RCC 7860 (cell line): ENCODE results near the gene GNG2.
A peak's percentile ranks its signal among the peaks of the same experiment; 100 is the strongest.

Experiments
- DNase-seq: peaks from one replicate; pipeline ENCODE4 v3.0.0-alpha.2; 2015; ENCODE audit warnings: low spot score
- FAIRE-seq: peaks from 2 replicates; lab custom pipeline; 2012; peaks lifted over from hg19 to GRCh38; lab: Jason Lieb, UNC

The GNG2 gene

DNA sequence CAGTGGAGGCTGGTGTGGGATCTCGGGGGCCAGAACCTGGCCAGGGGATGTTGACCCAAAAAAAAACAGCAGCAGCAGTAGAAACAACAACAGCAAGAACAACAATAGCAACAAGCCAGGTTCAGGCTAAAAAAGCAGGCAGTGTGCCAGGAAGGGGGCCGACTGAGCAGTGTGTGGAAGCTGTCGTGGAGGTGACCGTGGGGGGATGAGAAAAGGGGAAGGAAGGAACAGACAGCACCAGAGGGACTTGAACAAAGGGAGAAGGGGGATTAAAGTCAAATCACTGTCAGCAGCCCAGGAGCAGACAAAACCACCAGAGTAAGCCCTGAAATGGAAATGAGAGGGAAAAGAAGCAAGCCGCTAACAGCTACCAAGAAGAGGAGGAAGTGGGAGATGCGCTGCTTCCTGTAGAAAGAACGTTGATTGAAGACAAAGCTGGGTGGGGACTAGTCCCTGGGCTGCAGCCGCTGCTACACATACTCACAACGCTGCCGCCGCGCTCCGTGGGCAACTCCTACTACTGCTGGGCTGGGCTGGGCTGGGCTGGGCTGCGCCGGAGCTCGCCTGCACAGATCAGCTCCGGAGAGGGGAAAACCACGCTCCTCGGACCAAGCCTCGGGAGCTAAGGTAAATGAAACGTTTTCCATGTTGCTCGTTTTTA is at the start of gene GNG2:
Gene GNG2, plus strand, starts transcription at position 449 of the 661 bp plus-strand sequence. CDS start 90,067 bp downstream, outside the sequence.
- FAIRE-seq, result no peak
- peak; percentile 13 for DNase-seq

DNA sequence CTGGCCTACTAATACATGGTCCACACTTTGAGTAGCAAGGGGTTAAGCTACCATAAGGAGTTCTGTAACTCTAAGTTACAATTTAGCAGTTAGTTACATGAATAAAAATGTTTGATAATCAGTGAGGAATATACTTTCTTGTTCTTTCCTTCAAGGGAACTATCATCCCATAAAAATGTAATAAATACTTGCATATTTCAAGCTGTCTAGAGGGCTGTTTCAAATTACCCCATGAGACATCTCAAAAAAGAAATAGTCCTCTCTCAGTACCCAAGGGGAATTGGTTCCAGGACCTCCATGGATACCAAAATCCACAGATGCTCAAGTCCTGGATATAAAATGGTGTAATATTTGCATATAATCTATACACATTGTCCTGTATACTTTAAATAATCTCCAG is 48.7 kb upstream of the GNG2 start:
- no peak for DNase-seq
- no peak for FAIRE-seq

DNA sequence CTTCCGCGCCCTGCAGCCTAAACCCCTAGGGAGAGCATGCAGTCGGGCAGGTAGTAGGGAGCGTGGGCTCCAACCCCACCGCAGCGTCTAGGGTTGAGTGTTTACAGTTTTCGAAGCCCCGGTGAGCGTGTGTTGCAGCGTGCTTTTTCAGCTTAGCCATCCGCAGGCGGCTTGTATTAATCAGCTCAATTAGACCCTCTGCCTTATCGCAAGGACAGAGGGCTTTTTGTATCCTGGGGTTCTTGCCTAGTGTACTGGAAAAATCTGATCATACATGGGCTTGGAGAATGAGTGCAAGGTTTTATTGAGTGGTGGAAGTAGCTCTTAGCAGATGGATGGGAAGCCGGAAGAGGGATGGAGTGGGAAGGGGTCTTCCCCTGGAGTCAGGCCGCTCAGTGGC is 44.4 kb upstream of the GNG2 start:
- FAIRE-seq, result no peak
- DNase-seq, result no peak

DNA sequence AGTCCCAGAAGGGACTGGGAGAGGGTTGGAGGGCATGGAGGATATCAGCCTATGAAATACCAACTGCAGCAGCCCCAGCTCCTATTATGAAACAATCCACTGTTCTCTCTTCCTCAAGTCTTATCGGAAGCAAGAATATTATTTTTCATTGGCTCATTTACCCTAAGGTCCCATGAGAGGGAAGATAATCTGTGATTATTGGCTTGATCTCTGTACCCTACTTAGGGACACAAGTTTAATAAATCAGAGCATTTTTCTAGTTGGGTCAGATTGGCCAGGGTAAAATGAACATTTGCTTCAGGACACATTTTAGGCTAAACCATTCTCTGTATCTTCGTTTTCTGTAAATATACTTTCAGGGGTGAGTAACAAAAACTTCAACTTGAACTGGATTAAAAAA is 43.1 kb upstream of the GNG2 start:
- FAIRE-seq, result no peak

DNA sequence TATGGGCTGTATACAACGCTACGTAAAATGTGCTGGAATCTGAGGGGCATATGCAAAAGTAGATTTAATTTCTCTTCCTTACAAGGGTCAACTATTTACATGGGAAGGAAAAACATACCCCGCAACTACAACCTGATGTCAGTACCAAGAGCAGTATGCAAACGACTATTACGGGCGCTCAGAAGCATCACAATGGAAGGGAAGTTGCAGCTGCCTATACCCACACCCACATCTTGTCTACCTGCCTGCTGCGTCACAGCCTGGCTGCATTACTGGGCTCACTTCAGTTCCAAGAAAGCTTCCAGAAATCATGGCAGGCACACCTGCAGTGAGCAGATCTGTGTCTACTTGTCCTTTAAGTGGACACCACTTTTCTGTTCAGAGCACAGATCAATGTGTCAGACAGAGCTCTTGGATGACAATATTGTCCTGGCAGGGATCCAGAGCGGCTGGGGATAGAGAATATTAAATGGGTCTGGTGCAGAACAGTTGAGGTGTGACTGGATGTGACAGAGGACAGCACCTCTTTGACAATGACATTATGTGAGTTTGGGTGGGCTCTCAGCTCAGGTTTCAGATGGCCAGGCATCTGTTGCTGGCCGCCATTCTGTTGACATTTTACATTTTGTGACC is 41.5 kb upstream of the GNG2 start:
- DNase-seq, result no peak
- no peak for FAIRE-seq

More for the DNA sequence above, 43.1 kb upstream of the GNG2 start:
- DNase-seq, result no peak

DNA sequence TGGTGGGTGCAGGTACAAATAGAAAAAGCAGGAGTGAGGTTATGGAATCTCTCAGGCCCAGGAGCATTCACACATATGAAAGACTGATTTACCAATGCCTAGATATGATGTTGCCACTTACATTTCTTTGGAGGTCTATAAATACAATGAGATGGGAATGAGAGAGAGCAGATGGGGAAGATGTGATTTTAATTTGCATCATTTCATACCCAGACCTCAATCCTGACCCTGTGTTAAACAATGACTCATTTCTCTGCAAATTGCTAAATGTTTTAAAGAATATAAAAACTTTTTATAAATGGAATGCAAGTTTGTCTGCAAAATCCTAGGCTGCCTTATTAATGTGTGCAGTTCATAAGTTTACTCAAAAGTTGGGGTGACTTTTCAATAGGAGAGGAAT is 38.6 kb upstream of the GNG2 start:
- FAIRE-seq (no peak), DNase-seq (no peak)

DNA sequence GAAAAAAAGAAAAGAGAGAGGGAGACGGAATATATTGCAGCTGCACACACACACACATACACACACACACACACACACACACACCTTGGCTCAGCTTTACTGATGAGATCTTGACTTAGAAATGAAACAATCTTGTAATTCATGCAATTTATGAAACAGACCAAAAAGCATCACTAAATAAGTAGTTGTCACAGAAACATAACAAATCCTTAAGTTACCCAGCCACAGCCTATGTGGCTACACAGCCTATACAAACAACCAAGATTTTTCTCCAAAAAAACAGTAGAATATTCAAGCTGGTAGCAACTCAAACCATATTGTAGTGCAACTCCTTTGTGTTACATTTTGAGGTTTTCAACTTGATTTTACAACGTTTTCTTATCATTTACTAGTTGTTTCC is 37.9 kb upstream of the GNG2 start:
- DNase-seq, result no peak
- no peak for FAIRE-seq

DNA sequence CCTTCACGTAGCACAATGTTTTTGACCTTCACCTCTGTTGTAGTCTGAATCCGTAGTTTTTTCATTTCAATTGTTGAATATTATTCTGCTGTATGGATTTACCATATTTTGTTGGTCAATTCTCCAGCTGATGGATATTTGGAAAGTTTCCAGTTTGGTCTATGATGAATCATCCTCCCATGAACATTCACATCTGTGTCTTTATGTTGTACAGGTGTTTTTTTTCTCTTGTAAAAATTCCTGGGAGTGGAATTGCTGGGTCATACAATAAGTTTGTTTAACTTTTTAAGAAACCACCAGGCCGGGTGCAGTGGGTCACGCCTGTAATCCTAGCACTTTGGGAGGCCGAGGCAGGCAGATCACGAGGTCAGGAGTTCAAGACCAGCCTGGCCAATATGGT is 36.7 kb upstream of the GNG2 start:
- FAIRE-seq, result no peak
- DNase-seq, result no peak

DNA sequence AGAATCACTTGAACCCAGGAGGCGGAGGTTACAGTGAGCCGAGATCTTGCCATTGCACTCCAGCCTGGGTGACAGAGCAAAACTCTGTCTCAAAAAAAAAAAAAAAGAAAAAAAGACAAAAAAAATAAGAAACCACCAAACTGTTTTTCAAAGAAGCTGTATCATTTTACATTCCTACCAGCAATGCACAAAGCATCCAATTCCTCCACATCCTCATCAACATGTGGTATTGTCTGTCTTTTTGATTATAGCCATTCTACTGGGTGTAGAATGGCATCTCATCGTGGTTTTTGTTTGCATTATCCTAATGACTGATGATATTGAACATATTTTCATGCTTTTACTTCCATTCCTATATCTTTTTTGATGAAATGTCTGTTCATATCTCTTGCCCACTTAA is 36.2 kb upstream of the GNG2 start:
- DNase-seq, result no peak
- FAIRE-seq, result no peak

DNA sequence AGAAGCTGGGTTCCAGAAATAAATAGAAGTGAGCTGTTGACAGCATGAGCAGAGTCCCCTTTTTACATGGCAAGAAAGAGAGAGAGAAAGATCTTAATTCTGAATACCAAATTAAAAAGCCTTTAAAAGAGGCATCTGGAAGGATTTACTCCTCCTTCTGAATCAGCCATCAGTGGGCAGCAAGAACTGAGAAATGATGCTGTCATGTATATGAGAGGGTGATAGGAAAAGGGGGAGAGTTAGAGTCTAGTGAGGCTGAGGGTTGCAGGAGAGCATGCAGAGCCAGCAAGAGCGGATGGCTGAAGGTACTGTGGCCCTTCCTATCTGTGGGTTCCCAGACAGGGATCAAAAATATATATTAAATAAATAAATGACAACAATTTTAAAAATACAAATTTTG is 34.5 kb upstream of the GNG2 start:
- DNase-seq, result no peak
- FAIRE-seq, result no peak

DNA sequence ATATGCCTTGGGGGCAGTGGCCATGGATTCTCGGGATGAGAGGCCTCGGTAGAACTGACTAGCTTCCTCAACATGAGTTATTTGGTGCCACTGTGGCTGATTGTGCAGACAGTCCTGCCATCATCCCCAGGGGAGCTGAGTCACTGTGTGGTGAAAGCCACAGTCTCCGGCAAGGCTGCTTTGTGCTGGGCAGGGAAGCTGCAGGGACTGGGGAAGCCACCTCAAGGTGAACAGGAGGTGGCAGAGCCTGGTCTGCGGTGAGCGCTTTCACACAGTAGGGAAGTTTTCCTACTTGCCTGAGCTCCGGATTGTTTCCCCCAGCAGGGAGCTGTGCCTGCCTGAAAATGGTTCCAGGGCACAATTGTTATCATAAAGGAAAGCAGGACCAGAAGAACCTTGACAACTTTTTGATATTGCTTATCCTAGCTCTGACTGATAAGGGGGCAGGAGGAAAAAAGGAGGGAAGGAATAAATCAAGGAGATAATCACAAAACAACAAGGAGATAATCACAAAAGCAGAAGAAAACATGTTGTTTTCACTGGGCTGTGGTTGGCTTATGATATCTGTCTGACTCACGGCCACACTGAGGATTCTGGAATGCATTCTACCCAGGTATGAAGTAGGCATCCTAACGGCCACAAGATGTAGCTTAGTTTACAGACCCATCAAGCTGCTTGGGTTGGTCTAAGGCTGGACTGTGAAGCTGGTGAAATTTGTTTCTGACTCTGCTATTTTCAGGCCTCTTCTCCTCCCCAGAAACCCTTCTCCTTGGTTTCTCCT is 32.2 kb upstream of the GNG2 start:
- FAIRE-seq (peak; percentile 89), DNase-seq (peak; percentile 87)

DNA sequence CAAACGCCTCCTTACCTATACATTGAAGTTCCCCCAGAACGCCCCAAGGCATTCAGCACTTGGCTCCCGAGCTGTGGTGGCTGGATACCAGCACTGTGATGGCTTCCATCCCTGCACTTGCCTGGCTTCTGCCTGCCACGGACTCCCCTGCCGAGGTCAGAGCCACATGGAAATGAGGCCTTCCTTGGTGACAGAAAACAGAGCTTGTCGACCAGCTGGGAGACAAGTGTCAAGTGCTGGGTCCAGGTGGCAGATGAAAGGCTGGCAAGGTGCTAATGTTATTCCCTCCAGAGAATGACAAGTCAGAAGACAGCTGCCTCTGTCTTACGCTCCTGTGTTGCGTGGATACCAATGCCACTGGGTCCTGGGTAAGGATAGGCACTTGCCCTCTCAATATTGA is 26.2 kb upstream of the GNG2 start:
- FAIRE-seq (no peak), DNase-seq (no peak)

DNA sequence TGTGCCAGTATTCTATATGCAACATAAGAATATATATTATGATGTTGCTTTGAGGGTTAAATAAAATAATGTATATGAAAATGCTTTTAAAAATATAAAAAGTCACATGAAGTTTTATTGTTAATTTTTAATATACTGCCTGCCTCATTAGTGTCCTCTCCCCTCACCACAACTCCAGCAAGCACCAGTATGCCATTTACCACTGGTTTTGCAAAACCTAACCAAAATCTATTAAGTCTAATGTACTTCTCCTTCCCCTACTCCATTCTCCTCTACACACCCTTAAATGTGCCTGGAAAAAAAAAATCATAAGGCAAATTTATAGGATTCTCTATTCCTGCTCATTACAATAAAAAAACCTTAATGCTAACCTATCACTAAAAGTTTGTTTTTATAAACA is 24.0 kb upstream of the GNG2 start:
- FAIRE-seq (no peak), DNase-seq (no peak)

DNA sequence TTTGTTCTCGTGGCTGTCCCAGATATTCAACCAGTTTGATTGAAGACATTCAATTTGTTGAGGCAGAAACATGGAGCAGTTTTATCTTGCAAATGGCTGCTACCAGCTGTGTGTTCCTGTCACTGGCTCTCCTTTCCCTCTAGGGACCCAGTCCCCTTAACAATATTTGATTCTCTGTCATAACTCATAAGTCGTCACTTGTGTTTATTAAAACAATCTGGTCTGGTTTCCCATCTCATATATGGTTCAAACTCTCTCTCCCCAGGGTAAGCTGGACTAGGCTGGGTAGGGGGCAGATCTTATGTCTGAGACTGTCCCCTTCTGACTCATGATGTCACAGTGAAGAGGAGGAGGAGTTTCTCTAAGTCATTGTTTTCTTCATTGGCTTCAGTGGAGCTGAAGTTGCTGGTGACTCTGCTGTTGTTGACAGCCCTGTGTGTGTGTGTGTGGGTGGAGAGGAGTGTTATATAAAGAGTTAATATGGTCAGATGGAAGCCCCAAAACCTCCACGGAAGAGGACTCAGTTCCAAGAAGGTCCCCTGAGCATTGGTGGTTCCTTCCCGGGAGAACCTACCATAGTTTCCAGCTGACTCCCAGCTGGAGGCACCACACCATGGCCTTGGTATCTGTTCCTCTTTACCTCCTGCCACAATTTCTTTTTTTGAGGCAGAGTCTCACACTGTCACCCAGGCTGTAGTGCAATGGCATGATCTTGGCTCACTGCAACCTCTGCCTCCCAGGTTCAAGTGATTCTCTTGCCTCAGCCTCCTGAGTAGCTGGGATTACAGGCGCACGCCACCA is 16.1 kb upstream of the GNG2 start:
- no peak for DNase-seq
- no peak for FAIRE-seq

DNA sequence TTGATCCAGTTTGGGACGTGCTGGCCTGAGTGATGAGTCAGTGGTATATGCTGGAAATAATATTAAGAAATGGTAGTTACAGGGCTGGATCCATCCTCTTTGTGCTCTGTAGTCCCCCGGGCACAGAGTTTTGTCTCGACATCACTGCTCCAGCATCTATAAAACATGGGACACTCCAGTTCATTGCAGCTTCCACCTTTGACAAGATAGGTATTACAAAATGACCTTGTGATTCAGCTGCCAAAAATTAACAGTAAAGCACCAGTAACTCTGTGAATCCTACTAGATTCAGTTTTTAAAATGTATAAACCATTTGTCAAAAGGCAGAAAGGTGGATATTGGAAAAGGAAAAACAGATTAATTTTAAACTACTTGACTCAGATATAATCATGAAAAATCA is 14.6 kb upstream of the GNG2 start:
- DNase-seq (no peak), FAIRE-seq (no peak)

DNA sequence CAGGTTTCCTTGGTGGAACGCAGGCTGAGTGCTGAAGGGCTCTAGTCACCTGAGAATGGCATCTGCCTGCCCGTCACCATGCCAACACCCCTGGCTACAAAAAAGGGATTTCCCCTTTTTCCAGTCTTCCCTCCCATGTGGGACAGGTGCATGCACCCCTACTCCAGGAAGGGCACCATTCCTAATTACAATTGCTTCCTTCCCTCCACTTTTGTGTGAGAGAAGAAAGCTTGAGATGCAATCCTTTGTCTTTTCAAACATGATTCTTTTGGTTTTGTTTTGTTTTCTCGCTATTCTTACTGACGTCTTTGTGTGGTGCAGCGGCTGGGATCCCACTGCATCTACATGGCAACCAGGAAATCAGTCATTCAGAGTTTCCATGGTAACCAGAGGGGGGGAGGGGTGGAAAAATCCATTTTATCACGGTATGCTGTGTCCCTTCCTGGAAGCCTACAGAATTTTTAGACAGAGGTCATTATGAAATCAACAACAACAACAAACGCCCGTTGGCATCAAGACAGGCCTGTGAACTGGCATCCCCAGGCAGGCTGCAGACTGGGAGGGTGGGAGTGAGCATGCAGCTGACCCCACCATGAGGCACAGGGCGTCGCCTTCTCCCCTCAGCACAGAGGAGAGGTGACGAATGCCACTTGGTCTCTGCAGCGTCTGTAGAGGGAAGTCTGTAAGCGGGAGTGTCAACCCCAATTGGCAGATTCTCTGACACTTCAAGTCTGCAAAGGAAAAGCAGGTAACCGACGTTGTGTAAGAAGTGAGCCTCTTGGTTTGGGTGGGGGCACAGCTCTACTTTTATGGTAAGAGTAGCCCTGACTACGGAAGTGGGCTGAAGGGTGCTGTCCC is 13.6 kb upstream of the GNG2 start:
- no peak for DNase-seq
- no peak for FAIRE-seq

DNA sequence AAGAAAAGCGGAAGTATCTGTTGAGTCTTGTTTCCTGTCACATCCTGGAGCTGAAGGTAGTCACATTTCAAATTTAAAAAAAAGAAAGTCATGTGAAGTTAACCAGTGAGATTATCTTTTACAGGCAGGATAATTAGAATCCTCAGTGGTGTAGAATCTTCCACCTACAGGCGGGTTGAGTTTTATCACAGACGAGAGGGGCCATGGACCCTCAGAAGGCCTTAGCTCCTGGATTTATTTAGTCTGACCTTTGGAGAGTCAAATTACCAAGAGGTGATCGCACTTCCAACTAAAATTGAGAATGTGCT is 13.0 kb upstream of the GNG2 start:
- FAIRE-seq, result no peak

DNA sequence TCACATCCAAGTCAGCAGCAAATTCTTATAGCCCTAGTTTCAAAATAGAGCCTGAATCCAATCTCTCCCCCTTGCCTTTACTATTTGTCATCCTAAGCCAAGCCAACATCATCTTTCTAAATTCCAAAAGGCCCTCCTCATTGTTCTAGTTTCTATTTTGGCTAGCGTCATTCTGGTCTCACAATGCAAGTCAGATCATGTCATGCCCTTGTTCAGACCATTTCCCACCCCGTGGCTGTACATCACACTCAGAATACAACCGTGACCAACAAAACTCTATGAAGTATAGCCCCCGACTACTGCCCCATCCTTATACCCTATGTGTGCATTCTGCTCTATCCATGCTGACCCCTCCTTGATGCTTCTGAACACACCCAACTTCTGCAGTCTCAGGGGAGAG is 12.3 kb upstream of the GNG2 start:
- no peak for DNase-seq
- FAIRE-seq, result no peak

More for the DNA sequence above, 13.0 kb upstream of the GNG2 start:
- DNase-seq, result no peak

DNA sequence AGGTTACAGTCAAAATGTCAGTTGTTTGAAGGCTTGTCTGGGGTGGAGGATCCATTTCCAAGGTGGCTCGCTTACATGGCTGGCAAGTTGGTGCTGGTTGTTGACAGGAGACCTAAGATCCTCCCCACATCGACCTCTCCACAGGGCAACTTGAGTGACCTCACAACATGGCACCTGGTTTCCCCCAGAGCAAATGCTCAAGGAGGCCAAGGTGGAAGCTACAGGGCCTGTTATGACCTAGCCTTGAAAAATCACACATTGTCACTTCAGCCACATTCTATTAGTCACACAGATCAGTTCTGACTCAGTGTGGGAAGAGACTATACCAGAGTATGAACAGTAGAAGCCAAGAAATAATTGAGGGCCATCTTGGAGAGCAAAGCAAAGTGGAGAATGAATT is 11.3 kb upstream of the GNG2 start:
- DNase-seq, result peak; percentile 15
- FAIRE-seq, result no peak

DNA sequence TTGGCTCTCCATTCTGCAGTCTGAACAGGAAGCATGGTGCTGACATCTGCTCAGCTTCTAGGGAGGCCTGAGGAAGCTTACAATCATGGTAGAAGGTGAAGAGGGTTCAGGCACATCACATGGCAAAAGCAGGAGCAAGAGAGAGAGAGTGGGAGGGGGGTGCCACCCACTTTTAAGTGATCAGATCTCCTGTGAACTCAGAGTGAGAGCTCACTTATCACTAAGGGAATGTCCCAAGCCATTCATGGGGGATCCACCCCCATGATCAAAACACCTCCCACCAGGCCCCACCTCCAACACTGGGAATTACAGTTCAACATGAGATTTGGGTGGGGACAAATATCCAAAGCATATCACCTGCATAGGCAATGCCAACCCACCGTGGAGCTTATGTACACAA is 9.8 kb upstream of the GNG2 start:
- FAIRE-seq (no peak), DNase-seq (no peak)

DNA sequence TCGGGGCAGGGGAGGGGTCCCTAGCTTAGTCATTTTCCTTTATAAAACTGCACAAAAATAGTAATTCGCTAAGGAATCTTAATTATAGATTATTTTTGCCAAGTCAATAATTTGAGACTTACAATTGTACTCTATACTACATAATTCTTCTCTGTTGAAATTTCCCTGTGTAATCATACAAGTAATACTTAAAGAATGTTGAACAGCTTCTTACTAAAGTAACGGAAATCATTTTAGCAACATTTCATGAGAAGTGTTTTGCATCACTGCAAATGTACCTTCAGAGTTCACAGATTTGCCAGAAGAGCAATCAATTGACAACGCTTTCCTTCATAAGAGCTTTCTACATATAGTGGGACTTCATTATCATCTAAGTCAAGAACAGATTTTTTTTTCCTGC is 7.9 kb upstream of the GNG2 start:
- no peak for FAIRE-seq
- no peak for DNase-seq
